ENCODE data around the gene INPP4B.

INPP4B gene

GRCh38 chr4:142408003-142408441, 438.1 kb downstream of the INPP4B start:
- no peak for DNase-seq (ENCODE audit: low read depth)
- TF ChIP-seq POLR2A (IDR thresholded peaks at IDR 0.05; ENCODE audit: extremely low read depth, insufficient read length) (no peak), MAX (IDR thresholded peaks at IDR 0.05; ENCODE audit: low read depth, low read length) (no peak), CTCF (IDR thresholded peaks at IDR 0.05; ENCODE audit: low read depth, low read length) (no peak), MYC (IDR thresholded peaks at IDR 0.05; ENCODE audit: low read depth, low read length) (no peak)
- H3K4me3 ChIP-seq (ENCODE audit: low read depth, low read length): no peak overlapping the region

DNA sequence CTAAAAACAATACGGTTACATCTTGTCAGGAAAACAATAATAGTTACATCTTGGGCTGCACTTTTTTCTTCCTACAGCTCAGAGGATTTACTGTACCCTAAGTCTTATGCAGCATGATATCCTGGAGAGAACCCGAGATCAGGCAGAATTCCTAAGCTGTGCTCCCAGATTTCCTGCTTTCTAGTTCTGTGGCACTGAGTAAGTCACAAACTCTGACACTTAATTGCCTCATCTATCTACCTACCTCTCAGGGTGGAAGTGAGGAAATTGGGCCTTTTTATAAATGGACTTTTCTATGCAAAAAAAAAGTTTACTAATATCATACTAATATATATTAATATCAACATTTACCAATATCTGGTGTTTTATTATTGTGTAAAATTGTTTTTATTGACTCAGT, 438.5 kb downstream of the INPP4B start:
- no peak for DNase-seq (ENCODE audit: low read depth)
- no peak for TF ChIP-seq POLR2A (IDR thresholded peaks at IDR 0.05; ENCODE audit: extremely low read depth, insufficient read length)
- no peak for TF ChIP-seq MYC (IDR thresholded peaks at IDR 0.05; ENCODE audit: low read depth, low read length)
- no peak for TF ChIP-seq CTCF (IDR thresholded peaks at IDR 0.05; ENCODE audit: low read depth, low read length)
- TF ChIP-seq MAX (IDR thresholded peaks at IDR 0.05; ENCODE audit: low read depth, low read length): no peak

DNA sequence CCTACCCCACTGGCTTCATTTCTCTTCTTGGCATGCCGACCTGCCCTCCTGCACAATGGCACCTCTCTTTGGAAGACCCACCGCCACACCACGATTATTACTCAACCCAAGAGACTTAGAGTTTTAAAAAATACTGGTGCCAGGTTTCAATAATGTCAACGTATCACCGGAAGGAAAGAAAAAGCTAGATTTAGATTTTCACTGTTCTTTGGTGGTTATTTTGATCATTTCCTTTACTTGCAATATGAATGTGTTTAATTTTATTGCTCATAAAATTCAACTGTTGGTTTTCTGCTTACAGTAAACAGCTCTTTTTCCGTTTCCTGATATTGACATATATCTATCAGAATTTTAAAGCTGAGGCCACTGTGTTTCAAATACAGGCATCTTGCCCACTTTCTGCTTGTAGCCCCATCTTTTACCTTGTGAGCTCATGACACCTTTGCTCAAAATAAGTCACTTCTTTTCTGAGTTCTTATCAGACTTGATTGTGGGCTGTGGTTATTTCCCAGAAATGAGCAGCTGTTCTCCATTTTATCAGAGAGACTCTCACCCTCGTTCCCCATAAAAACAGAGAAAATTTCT, 439.1 kb downstream of the INPP4B start:
- DNase-seq (ENCODE audit: low read depth): no peak
- H3K4me3 ChIP-seq (ENCODE audit: low read depth, low read length): no peak overlapping the region
- no peak for TF ChIP-seq MYC (IDR thresholded peaks at IDR 0.05; ENCODE audit: low read depth, low read length)
- TF ChIP-seq POLR2A (IDR thresholded peaks at IDR 0.05; ENCODE audit: extremely low read depth, insufficient read length): no peak
- no peak for TF ChIP-seq MAX (IDR thresholded peaks at IDR 0.05; ENCODE audit: low read depth, low read length)
- TF ChIP-seq CTCF (IDR thresholded peaks at IDR 0.05; ENCODE audit: low read depth, low read length): no peak

More for the DNA sequence above, 438.5 kb downstream of the INPP4B start:
- H3K4me3 ChIP-seq (ENCODE audit: low read depth, low read length): no peak overlapping the region

GRCh38 chr4:142406499-142406835, 439.6 kb downstream of the INPP4B start:
- no peak for TF ChIP-seq CTCF (IDR thresholded peaks at IDR 0.05; ENCODE audit: low read depth, low read length)
- no peak for TF ChIP-seq MYC (IDR thresholded peaks at IDR 0.05; ENCODE audit: low read depth, low read length)
- no peak for TF ChIP-seq MAX (IDR thresholded peaks at IDR 0.05; ENCODE audit: low read depth, low read length)
- no peak for TF ChIP-seq POLR2A (IDR thresholded peaks at IDR 0.05; ENCODE audit: extremely low read depth, insufficient read length)
- DNase-seq (ENCODE audit: low read depth): no peak

DNA sequence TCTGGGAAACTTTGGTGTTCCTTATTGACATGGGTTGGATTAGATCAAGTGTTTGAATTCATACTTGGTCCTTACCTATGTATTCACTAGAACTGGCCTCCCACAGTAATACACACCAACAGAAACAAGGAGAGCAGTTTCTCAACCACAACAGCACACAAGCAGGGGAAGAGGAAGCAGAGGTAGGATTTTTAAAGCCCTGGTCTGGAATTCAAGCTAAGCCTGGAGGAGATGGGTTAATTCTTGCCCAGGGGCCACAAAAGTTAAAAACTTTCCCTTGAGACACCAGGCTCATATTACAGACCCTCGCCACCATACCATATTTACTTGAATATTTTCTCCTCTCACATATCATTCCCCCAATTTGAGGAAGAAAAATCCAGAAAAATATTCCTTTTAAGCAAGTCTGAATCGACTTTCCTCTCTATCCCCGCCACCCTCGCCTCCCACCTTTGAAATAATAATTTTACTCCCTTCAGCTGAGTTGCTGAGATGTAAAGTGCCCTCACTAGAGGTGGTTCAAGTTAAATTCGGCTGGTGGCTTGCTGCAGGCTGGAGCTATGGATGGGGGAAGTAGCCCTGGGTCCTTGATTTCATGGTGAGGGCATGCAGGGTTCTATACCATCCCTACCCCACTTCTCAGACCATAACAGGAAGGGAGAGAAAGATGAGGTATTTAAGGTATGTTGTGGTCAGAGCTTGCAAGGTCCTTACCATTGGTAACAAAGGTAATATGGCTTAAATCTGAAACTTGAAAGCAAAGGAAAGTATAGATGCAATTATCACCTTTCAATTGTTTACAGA, 440.2 kb downstream of the INPP4B start:
- DNase-seq (ENCODE audit: low read depth): no peak
- H3K4me3 ChIP-seq (ENCODE audit: low read depth, low read length): no peak overlapping the region
- no peak for TF ChIP-seq POLR2A (IDR thresholded peaks at IDR 0.05; ENCODE audit: extremely low read depth, insufficient read length)
- no peak for TF ChIP-seq MYC (IDR thresholded peaks at IDR 0.05; ENCODE audit: low read depth, low read length)
- no peak for TF ChIP-seq MAX (IDR thresholded peaks at IDR 0.05; ENCODE audit: low read depth, low read length)
- TF ChIP-seq CTCF (IDR thresholded peaks at IDR 0.05; ENCODE audit: low read depth, low read length): no peak

More at GRCh38 chr4:142406499-142406835, 439.6 kb downstream of the INPP4B start:
- no peak overlapping the region for H3K4me3 ChIP-seq (ENCODE audit: low read depth, low read length)

Measured in NB4 (cell line).